ENCODE measurements around the gene SLC29A2. TPM values are rescaled to one million over a fixed set of nuclear protein-coding genes. Genes with fewer than 3 reads are reported as not detected.

The SLC29A2 gene
- polyA plus RNA-seq, 3 donors = 0.11 to 1.3 TPM; not detected in 1

DNA sequence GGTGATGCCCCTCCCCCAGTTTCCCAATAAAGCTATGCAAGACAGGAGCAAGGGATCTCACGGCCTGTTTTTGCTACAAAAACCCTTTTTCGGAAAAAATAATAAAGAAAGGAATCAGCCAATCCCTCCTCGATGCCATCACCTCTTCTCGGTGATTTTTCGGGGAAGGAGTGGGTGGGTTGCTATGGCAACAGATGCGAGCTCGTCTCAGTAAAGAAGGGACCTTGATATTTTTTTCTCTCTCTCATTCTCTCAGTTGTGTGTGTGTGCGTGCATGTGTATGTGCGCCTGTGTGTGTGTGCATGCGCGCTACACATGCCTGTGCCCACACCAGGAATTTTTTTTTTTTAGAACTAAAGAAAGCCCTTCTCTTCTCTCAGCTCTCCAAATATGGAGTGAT lies 45.4 kb upstream of the SLC29A2 start:
- no peaks in the 10 kb centered on the region for H3K36me3 ChIP-seq (replicated peaks in 1 of 2; ENCODE audit: control insufficient read depth in 1 of 2, insufficient read depth in 2 of 2, low read length in 2 of 2)
- intact Hi-C loops (cut with micrococcal nuclease) = loop anchor here in 1 of 2 donors (10.0 kb wide), 1 partner anchor 428 kb away; the partner anchor contains the start of gene RCE1
- no peaks in the 10 kb centered on the region for H3K79me2 ChIP-seq (ENCODE audit: insufficient read depth, low read length)
- H3K4me3 ChIP-seq (replicated peaks in 1 of 3; ENCODE audit: low read depth in 2 of 3, low read length in 3 of 3) = no peak overlapping the region
- Mint-ChIP-seq H3K9me3 (peaks cover 4 to 18% (median 11%) of the 10 kb centered on the region in 7 donors), H3K36me3 (peaks cover 0 to 5% of the 10 kb centered on the region in 2 donors), H3K4me1 (peaks cover 8% of the 10 kb centered on the region), H3K4me3 (peak overlapping the region in 1 of 2 donors; percentile 14), H3K27me3 (ENCODE audit: low read depth in 3 of 3) (peaks cover 41 to 55% (median 48%) of the 10 kb centered on the region in 3 donors), H3K27ac (no peak overlapping the region)
- H2AFZ ChIP-seq (ENCODE audit: insufficient read depth, low read depth, low read length, poor library complexity, severe bottlenecking) = no peak overlapping the region
- peaks cover 14 to 15% of the 10 kb centered on the region in 2 donors for H3K9me3 ChIP-seq (replicated peaks in 1 of 2; ENCODE audit: control insufficient read depth in 1 of 2, insufficient read depth in 1 of 2, low read length in 2 of 2)
- no peaks in the 10 kb centered on the region for H3K4me1 ChIP-seq (ENCODE audit: control insufficient read depth in 1 of 2, insufficient read depth in 2 of 2, low read length in 2 of 2)
- no peak overlapping the region for H3K9ac ChIP-seq (ENCODE audit: insufficient read depth, low read length, poor library complexity, severe bottlenecking)
- H4K20me1 ChIP-seq (ENCODE audit: insufficient read depth, low read length) = no peaks in the 10 kb centered on the region
- TF ChIP-seq, protein P1, sequence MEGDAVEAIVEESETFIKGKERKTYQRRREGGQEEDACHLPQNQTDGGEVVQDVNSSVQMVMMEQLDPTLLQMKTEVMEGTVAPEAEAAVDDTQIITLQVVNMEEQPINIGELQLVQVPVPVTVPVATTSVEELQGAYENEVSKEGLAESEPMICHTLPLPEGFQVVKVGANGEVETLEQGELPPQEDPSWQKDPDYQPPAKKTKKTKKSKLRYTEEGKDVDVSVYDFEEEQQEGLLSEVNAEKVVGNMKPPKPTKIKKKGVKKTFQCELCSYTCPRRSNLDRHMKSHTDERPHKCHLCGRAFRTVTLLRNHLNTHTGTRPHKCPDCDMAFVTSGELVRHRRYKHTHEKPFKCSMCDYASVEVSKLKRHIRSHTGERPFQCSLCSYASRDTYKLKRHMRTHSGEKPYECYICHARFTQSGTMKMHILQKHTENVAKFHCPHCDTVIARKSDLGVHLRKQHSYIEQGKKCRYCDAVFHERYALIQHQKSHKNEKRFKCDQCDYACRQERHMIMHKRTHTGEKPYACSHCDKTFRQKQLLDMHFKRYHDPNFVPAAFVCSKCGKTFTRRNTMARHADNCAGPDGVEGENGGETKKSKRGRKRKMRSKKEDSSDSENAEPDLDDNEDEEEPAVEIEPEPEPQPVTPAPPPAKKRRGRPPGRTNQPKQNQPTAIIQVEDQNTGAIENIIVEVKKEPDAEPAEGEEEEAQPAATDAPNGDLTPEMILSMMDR (IDR thresholded peaks at IDR 0.05) = no peak
- no peak overlapping the region for H3K27ac ChIP-seq (ENCODE audit: low read depth in 1 of 2, low read length in 2 of 2)
- WGBS (ENCODE audit: insufficient coverage) = 80% methylated on average over 2 of the region's 11 CpGs
- peaks cover 14 to 40% of the 10 kb centered on the region in 2 donors for H3K27me3 ChIP-seq (ENCODE audit: control insufficient read depth in 2 of 2, insufficient read depth in 2 of 2, low read length in 2 of 2)
- no peak for DNase-seq
- H3K4me2 ChIP-seq (replicated peaks; ENCODE audit: extremely low read depth, low read length, poor library complexity, severe bottlenecking) = no peak overlapping the region

DNA sequence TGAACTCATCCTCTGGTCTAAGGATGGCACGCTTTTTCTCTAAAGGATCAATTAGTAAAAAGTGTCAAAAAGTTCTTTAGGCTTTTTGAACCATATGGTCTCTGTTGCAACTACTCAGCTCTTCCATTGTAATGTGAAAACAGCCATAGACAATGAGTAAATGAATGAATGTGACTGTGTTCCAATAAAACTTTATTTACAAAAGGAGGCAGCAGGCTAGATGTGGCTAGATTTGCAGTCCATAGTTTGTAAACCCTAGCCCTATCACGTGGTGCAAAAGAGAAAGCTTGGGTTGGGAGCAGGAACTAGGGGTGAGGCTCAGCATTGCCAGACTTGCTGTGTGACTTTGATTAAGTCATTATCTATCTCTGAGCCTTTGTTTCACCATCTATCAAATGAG lies 43.9 kb upstream of the SLC29A2 start:
- no peak overlapping the region for H3K4me3 ChIP-seq (replicated peaks in 1 of 3; ENCODE audit: low read depth in 2 of 3, low read length in 3 of 3)
- peaks cover 14 to 34% of the 10 kb centered on the region in 2 donors for H3K27me3 ChIP-seq (ENCODE audit: control insufficient read depth in 2 of 2, insufficient read depth in 2 of 2, low read length in 2 of 2)
- TF ChIP-seq, protein P1 (IDR thresholded peaks at IDR 0.05) = no peak
- no peaks in the 10 kb centered on the region for H3K36me3 ChIP-seq (replicated peaks in 1 of 2; ENCODE audit: control insufficient read depth in 1 of 2, insufficient read depth in 2 of 2, low read length in 2 of 2)
- intact Hi-C loops (cut with micrococcal nuclease) = loop anchor here in 1 of 2 donors (10.0 kb wide), 1 partner anchor 429 kb away; the partner anchor contains the start of gene RCE1
- H2AFZ ChIP-seq (ENCODE audit: insufficient read depth, low read depth, low read length, poor library complexity, severe bottlenecking) = no peak overlapping the region
- Mint-ChIP-seq H3K4me3 (no peak overlapping the region), H3K9me3 (peaks cover 4 to 10% (median 7%) of the 10 kb centered on the region in 7 donors), H3K27me3 (ENCODE audit: low read depth in 3 of 3) (peaks cover 43 to 50% (median 47%) of the 10 kb centered on the region in 3 donors), H3K27ac (no peak overlapping the region), H3K36me3 (peaks cover 0 to 5% of the 10 kb centered on the region in 2 donors), H3K4me1 (peaks cover 8% of the 10 kb centered on the region)
- no peak overlapping the region for H3K4me2 ChIP-seq (replicated peaks; ENCODE audit: extremely low read depth, low read length, poor library complexity, severe bottlenecking)
- DNase-seq = no peak
- H3K9ac ChIP-seq (ENCODE audit: insufficient read depth, low read length, poor library complexity, severe bottlenecking) = no peak overlapping the region
- no peaks in the 10 kb centered on the region for H3K4me1 ChIP-seq (ENCODE audit: control insufficient read depth in 1 of 2, insufficient read depth in 2 of 2, low read length in 2 of 2)
- WGBS (ENCODE audit: insufficient coverage) = 63% methylated on average over 2 of the region's 2 CpGs
- H3K9me3 ChIP-seq (replicated peaks in 1 of 2; ENCODE audit: control insufficient read depth in 1 of 2, insufficient read depth in 1 of 2, low read length in 2 of 2) = peaks cover 0 to 12% of the 10 kb centered on the region in 2 donors
- H3K79me2 ChIP-seq (ENCODE audit: insufficient read depth, low read length) = no peaks in the 10 kb centered on the region
- H4K20me1 ChIP-seq (ENCODE audit: insufficient read depth, low read length) = no peaks in the 10 kb centered on the region
- H3K27ac ChIP-seq (ENCODE audit: low read depth in 1 of 2, low read length in 2 of 2) = no peak overlapping the region

Data from CD14-positive monocyte (primary cell).